ENCODE data around the gene IGF1R.

DNA sequence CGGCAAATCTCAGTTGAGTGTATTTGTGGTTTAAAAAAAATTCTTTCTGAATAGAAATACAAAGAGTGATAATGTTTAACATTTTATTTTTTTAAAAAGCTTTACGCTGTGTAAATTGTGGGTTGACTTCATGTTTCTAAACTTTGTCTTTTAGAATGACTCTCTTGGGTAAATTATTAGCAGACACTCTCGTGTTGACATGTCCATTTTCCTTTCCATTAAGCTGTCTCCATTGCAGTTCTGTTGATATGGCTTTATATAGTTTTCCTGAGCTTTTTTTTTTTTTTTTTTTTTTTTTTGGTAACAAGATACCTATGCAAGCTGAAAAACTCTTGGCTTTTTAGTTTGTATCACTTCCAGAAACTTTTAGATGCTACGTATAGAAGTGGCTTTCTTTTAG lies 92.6 kb downstream of the IGF1R start:
- TF ChIP-seq, protein P1, sequence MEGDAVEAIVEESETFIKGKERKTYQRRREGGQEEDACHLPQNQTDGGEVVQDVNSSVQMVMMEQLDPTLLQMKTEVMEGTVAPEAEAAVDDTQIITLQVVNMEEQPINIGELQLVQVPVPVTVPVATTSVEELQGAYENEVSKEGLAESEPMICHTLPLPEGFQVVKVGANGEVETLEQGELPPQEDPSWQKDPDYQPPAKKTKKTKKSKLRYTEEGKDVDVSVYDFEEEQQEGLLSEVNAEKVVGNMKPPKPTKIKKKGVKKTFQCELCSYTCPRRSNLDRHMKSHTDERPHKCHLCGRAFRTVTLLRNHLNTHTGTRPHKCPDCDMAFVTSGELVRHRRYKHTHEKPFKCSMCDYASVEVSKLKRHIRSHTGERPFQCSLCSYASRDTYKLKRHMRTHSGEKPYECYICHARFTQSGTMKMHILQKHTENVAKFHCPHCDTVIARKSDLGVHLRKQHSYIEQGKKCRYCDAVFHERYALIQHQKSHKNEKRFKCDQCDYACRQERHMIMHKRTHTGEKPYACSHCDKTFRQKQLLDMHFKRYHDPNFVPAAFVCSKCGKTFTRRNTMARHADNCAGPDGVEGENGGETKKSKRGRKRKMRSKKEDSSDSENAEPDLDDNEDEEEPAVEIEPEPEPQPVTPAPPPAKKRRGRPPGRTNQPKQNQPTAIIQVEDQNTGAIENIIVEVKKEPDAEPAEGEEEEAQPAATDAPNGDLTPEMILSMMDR (IDR thresholded peaks at IDR 0.05; ENCODE audit: borderline replicate concordance, extremely low read depth, low read length, poor library complexity, severe bottlenecking), result no peak
- no peak for TF ChIP-seq EZH2 (IDR thresholded peaks at IDR 0.05; ENCODE audit: borderline replicate concordance, low read depth, low read length, severe bottlenecking)

Data from DND-41 (cell line).